Cerebellar nuclear complex (tissue), 1 donor: ENCODE measurements around the gene BICC1.

ENCODE experiments used
- DNase-seq, 2 experiments: peaks; one replicate each; lab custom pipeline; 2025; lab: John Stamatoyannopoulos, UW

The BICC1 gene, protein sequence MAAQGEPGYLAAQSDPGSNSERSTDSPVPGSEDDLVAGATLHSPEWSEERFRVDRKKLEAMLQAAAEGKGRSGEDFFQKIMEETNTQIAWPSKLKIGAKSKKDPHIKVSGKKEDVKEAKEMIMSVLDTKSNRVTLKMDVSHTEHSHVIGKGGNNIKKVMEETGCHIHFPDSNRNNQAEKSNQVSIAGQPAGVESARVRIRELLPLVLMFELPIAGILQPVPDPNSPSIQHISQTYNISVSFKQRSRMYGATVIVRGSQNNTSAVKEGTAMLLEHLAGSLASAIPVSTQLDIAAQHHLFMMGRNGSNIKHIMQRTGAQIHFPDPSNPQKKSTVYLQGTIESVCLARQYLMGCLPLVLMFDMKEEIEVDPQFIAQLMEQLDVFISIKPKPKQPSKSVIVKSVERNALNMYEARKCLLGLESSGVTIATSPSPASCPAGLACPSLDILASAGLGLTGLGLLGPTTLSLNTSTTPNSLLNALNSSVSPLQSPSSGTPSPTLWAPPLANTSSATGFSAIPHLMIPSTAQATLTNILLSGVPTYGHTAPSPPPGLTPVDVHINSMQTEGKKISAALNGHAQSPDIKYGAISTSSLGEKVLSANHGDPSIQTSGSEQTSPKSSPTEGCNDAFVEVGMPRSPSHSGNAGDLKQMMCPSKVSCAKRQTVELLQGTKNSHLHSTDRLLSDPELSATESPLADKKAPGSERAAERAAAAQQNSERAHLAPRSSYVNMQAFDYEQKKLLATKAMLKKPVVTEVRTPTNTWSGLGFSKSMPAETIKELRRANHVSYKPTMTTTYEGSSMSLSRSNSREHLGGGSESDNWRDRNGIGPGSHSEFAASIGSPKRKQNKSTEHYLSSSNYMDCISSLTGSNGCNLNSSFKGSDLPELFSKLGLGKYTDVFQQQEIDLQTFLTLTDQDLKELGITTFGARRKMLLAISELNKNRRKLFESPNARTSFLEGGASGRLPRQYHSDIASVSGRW

DNA sequence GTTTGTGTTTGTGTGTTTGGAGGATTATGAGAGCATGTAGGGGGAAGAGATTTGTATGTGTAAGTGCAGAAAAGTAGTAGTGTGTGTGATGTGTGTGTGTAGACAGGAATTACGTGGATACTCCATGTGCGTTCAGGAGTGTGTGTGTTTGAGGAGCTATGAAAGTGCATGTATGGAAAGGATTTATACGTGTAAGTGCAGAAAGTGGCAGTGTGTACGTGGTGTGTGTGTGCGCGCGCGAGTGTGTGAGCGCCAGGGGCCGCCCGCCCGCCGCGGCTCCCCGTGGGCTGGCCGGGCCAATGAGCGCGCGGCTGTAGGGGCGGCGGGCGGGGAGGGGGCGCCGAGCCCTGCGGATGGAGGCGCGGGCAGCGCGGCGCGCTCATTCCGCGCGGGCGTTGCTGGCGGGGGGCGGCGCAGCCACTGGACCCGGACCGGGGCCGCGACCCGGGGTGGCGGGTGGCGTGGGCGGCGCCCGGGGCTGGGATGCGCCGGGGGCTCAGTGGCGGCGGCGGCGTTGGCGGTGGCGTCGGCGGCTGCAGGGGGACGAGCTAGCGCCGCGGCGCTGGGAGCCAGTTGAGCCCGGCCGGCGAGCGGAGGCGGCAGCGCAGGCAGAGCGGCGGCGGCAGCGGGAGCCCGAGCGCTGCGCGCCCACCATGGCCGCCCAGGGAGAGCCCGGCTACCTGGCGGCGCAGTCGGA, at the start of gene BICC1:
Gene BICC1, plus strand, starts transcription at position 382 of the 697 bp plus-strand sequence. Its CDS starts 272 bp downstream, at position 654.
- no peak for DNase-seq

DNA sequence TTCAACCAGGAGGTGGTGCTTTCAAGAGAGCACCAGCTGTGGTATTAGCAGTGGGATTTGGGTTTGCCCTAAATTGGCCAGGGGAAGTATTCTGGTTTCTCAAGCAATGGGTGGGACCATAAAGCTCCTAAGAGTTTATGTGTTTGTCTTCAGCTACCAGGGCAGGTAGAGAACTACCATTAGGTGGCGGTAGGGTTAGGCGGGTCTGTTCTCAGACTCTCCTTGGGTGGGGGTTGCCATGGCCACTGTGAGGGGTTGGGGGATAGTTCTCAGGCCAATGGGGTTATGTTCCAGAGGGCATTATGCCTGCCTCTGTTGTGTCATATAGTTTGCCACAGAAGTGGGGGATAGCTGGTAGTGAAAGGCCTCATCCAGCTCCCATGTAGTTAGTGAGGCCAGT, 47.7 kb upstream of the BICC1 start:
- no peak for DNase-seq

DNA sequence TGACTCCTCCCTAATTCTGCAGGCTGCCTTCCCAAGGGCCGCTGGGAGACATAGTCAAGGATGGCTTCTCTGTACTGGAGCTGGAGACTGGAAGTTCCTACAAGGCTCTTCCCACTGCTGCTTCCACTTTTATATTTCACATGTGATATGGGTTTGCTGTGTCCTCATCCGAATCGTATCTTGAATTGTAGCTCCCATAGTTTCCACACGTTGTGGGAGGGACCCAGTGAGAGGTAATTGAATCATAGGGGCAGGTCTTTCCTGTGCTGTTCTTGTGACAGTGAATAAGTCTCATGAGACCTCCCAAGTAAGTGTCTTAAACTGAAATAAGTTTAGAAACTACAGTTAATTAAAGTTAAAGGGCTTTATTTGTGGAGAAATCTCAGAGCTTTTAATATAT, 47.0 kb upstream of the BICC1 start:
- no peak for DNase-seq

DNA sequence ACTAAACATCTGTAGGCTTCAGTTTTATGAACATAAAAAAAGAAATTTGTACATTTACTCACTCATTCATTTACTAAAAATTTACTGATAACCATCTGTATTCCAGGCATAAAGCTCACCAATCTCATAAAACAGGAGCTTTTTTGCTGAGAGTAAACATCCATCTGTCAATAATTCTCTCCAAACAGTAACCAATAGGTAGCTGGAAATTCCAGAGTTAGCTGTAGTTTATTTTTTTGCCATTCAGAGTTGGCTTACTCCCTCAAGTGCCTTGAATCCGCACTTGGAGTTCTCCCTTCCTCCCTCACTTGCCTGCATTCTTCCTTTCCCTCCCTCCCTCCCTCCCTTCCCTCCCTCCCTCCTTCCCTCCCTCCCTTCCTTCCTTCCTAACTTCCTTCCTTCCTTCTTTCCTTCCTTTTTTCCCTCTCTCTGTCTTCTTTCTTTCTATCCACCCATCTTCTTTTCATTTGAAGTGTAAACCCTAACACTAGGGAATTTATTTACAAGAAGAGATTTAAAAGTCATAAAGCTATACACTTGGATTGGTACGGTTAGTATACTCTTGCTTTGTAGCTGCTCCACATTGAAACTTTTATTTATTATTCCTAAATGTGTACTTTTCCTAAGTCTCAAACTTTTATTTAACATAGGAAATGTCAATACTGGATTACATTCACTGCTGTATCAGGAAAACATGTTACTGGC, 44.6 kb upstream of the BICC1 start:
- no peak for DNase-seq

DNA sequence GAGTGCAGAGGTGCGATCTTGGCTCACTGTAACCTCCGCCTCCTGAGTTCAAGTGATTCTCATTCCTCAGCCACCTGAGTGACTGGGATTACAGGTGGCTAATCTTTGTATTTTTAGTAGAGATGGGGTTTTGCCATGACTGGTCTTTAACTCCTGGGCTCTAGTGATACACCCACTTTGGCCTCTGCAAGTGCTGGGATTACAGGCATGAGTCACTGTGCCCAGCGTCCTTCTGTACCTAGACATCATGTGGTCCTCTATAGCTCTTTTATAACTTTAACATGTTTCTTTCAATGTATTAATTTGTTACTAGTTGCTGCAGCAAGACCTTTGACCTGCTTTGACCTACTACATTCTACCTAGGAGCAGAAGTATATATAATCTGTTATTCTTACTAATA, 38.7 kb upstream of the BICC1 start:
- DNase-seq, result no peak

DNA sequence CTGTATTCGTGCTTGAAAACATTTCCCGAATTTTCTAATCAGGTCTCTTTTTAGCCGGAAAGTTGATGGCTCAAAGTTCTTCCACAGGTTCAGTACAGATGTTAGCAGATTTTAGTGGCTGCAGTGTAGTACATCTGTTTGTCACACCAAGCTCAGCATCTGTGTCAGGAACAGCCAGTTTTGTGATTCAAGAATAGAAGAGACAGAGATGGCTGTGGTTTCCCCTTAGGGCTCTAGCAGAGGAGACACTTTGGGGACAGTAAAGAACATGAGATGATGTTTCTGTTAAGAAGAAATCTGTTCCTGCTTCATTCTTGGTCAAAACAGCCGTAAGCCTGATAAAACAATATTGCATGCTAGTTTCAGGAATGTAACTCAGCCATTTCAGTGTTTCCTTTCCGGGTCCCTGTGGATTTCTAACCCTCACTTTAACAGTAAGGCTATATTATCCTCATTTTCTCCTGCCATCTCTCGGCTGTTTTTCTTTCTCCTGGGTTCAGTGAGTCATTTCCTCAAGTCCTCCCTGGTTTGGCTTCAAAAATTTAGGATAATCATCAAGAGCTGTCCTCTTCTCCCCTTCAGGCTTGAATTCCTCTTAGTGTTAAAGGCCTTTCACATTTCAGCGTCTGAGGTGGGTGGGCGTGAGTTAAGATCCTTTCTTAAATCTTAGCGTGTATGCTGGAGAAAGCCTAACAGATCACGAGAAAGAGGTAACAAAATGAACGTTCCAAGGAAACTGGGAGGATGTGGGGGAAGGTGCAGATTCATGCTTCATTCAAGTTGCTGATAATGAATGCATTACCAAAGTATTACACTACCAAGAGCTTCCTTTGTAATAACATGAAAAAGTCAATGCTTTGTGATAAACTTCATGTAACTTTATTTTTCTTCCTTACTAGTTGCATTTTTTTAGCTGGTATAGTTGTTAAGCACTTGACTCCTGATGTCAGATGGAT, 37.1 kb upstream of the BICC1 start:
- DNase-seq, result no peak

DNA sequence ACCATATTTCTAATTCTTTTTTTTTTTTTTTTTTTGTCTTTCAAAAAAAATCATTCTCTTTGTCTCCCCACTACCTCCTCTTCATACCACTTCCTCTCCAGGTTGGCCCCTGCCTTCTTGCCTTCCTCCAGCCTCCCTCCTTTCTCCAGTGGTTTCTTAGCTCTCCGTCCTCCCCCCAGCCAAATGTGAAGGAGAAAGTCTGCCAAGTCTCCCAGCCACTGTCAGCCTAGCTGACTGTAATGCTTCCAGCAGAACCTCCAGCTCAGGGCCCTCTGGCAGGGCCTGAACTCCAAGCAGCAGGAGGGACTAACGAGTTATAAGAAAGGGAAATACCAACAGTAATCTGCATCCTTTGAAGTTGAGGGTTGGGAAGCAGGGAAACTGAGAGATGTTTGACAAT, 35.5 kb upstream of the BICC1 start:
- no peak for DNase-seq

DNA sequence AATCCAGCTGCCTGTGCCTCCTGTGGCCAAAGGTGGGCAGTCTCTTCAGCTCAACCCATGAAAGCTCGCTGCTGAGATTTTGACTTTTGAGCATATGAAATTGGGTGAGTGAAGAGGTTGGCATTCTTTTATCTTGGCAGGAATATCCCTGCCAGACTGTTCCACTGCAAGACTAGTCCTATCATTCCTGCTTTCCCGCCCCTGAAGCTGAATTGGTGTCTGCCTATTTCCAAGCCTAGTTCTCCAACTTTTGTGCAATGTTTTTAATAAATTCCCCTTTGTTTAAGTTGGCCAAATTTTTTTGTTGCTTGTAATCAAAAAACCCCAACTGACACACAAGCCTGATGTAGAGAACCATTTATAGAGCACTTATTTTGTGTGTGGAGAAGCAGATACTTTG, 34.8 kb upstream of the BICC1 start:
- no peak for DNase-seq

DNA sequence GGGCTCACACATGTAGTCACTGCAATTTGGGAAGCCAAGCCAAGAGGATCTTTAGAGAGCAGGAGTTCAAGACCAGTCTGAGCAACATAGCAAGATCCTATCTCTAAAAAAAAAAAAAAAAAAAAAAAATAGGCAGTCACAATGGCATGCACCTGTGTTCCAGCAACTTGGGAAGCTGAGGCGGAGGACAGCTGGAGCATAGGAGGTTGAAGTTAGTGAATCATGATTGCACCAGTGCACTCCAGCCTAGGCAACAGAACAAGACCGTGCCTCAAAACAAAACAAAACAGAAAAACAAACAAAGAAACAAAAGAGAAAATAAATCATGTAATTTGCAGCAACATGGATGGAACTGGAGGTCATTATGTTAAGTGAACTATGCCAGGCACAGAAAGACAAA, 33.6 kb upstream of the BICC1 start:
- no peak for DNase-seq

DNA sequence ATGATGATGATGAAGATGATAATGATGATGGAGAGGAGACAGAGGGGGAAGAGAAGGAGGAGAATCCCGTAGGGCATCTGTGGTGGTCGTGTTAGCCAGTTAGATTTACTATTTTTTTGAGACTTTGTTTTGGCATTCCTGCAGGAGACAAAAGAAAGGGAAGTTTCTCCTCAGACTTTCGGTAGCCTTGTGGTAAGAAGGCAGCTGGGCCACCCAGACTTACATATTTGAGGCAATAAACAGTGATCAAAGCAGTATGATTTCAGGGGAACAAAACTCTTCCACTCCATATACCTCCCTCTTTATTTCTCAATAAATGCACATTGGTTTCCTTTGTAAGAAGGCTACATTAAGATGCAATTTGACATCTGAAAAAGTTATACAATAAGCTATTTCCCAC, 32.4 kb upstream of the BICC1 start:
- no peak for DNase-seq

DNA sequence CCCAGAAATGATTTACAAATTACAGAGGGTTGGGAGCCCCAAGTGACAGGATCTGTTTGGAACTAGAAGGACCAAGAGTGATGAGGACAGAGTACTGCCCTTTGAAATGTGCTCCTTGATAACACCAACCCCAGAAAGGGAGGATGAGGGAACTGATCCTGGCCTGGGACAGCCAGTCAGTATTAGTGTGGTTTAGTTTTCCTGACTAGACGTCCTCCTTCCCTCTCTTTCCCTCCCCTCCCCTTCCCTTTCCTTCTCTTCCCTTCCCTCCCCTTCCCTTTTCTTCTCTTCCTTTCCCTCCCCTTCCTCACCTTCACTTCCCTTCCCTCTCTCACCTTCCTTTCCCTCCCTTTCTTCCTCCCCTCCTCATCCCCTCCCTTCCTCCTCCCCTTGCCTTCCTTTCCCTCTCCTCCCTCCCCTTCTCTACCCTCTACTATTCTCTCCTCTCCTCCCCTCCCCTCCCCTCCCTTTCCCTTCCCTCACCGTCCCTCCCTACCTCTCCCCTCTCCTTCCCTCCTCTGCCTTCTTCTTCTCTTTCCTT, 31.0 kb upstream of the BICC1 start:
- DNase-seq, result no peak

DNA sequence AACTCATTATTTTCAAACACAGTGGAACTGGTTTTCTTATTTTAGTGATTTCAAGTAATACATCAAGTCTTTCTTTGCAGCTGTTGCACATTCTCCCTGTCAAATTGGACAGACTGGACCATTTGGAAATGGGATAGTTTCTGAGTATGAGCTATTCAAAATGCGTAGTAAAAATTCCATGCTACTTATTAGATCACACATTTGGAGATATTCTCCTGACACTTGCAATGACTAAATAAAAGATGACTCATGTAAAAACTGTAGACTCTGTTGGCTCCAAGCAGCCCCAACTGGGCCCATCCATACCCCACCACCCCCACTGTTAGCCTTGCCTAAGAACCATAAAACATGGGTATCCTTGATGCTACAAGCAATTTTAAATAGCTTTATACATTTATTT, 25.9 kb upstream of the BICC1 start:
- DNase-seq, result no peak

DNA sequence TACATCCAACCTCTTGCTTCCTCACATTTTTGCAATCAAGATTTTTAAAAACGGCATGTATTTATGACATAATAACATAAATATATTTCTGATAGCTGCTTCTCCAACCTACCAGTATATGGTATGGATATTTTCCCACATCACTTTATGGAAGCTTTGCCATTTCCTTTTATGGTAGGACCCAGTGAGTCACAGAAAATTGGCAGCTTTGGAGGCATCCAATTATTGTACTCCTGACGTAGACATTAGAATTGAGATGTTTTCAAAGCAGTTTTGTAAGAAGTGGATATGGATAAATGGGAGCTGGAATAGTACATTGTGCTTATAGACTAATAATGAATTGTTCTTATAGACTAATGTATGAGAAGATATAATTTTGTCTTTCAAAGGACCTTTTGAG, 23.8 kb upstream of the BICC1 start:
- DNase-seq, result no peak

DNA sequence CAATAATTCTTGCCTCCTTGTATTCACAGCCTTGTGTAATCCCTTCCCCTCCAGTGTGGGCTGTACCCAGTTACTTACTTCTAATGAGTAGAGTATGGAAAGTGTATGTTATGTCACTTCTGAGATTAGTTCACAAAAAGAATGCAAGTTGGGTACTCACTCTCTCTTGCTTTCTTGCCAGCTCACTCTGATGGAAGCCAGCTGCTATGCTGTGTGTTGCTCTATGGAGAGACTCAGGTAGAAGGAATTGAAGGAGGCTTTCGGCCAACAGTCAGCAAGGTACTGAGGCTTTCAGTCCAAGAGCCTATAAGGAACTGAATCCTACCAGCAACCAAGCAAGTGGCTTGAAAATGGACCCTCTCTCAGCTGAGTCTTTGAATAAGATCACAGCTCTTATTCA, 9.7 kb upstream of the BICC1 start:
- DNase-seq, result no peak

DNA sequence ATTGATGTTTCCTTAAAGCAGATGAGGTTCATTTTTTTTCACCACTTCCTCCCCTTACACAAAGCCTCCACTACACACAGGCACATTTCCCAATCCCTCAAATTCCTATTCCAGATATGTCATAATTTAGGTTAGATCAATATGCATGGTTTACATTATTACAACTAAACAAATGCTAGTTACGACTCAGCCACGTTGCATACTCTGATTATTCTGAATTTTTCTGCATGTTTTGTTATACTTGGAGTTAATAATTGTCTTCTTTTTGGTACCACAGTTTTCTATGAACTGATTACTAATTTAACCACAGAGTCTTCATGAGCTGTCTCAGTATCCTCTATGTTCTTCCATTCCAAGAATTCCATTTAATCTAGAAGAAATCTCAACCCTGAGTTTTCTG, 4.4 kb upstream of the BICC1 start:
- no peak for DNase-seq

DNA sequence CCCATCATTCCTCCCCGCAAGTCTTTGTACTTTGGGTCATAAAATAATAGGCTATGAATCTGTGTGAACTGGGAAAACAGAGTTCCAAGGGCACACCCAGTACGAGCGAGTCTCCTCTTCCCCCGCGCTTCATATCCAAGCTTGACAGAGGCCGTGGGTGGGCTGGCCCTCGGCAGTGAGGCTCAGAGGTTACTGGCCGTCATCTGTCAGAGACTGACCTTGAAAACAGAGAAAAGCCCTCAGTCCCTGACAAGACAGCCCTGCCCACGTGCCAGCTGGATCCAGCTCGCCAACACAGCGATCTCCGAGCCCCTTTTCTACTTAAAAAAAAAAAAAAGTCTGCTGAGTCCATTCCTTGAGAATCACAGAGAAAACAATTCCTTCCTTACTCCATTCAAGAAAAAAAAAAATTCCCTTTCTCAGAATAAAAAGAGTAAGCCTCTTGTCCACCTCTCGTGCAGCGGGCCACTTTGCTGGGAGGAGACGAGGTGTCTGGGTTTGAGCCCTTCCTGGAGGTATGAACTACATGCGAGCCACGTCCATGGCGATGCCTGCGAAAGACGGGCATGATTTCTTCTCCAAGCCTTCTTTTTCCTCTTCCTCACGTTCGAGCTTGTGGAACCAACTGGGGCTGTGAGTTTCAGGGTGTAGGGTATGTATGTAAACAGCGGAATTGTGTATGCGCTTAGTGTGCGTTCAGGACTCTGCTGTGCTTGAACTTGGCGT, 744 bp upstream of the BICC1 start:
- DNase-seq, result no peak

DNA sequence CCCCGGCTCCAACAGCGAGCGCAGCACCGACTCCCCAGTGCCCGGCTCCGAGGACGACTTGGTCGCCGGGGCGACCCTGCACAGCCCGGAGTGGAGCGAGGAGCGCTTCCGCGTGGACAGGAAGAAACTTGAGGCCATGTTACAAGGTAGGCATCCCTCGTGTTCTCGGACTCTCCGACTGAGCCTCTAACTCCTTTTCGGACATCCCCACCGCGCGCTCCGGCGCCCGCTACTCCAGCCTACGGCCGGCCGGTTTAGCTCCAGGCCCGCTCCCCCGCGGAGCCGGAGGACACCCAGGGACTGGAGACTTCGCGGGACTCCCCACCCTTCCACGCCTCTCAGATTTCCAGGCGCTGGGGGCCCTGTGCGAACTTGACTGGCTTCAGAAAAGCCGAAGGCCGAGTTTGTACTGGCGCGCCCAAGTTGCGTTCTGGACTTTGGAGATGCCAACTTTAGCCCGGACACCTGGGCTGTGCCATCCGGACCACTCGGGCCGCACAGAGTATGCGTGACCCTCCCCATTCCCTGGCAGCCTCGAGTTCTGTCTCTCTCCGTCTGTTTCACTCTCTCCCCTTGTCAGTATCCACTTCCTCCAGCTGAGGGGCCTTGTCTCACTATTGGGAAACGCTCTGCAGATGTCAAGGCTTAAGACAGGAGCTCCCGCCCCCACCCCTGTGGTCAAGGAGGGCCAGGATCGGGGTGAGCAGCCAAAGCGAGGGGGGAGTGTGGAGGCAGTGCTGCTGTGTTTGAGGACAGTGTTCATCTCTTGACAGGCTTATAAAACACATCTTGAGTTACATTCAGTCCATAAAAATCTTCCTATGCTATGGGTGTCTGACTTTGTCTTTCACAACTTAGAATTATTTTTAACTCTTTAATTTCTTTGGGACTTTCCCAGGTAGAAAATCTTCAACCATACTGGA, 777 bp downstream of the BICC1 start:
- no peak for DNase-seq

DNA sequence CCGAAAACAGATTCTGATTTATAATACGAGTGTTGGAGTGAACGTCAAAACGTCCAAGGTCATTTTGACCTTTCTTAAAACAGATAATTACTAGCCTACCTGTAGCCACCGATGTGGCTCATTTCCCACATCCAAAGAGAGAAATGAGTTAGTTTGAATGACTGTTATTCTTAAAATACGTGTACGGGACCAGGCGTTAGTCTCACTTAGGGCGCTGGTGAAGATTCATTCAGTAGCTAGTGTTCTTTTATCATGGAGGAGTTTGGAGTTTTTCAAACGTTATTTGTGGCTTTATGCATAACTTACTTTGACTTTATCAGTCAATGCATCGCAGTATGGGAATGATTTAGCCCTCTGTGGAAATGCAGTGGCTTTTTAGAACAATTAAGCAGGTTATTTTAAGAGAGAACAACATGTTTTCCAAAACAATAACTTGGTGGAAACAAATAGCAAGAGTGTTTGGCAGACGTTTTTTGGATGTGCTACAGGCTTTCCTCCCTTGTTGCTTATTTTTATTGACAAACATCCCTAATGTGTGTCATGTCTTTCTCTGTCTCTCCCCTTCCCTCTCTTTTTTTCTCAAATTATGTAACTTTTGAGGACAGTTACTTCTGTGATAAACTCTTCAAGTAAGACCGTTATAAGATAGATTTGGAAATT, 1.6 kb downstream of the BICC1 start:
- no peak for DNase-seq
